SK-N-SH treated with all-trans-retinoic acid at 6 μM for 48 hours (cell line): ENCODE data around the gene ANKRD39.

Experiments
- ATAC-seq: fragments of 200-7000 bp; cut with Tn5 transposase; 3 replicates; pipeline ENCODE4 v1.9.1; 2020; ENCODE audit warnings: mild to moderate bottlenecking, moderate library complexity
- ARNTL ChIP-seq: fragments of 450-650 bp; formaldehyde crosslinking; IDR thresholded peaks from 2 replicates; pipeline ENCODE4 v1.5.0; 2020; ENCODE audit warnings: low read depth, mild to moderate bottlenecking, moderate library complexity, borderline replicate concordance
- BACH2 ChIP-seq: fragments of 250-450 bp; sonication (Bioruptor Pico); IDR thresholded peaks from 2 replicates; pipeline ENCODE4 v1.9.0; 2021; ENCODE audit warnings: mild to moderate bottlenecking, borderline replicate concordance
- CREB5 ChIP-seq: fragments of 250-450 bp; sonication (Bioruptor Pico); IDR thresholded peaks from 2 replicates; pipeline ENCODE4 v1.5.1; 2020; ENCODE audit warnings: low read depth, mild to moderate bottlenecking, moderate library complexity
- CSDC2 ChIP-seq: fragments of 250-450 bp; sonication (Bioruptor Pico); IDR thresholded peaks from 2 replicates; pipeline ENCODE4 v1.5.0; 2020; ENCODE audit warnings: mild to moderate bottlenecking, moderate library complexity
- CSRNP3 ChIP-seq: fragments of 250-450 bp; sonication (Bioruptor Pico); IDR thresholded peaks from 2 replicates; pipeline ENCODE4 v1.5.1; 2021; ENCODE audit warnings: mild to moderate bottlenecking, moderate library complexity
- GLIS3 ChIP-seq: fragments of 250-450 bp; sonication (Bioruptor Pico); IDR thresholded peaks from 2 replicates; pipeline ENCODE4 v1.5.0; 2020; ENCODE audit warnings: mild to moderate bottlenecking, moderate library complexity
- ISL1 ChIP-seq: fragments of 250-450 bp; sonication (Bioruptor Pico); IDR thresholded peaks from 2 replicates; pipeline ENCODE4 v2.1.2; 2022; ENCODE audit warnings: mild to moderate bottlenecking, moderate library complexity
- OSR1 ChIP-seq: fragments of 250-450 bp; sonication (Bioruptor Pico); IDR thresholded peaks from 2 replicates; pipeline ENCODE4 v1.8.0; 2022; ENCODE audit warnings: moderate library complexity, mild to moderate bottlenecking, inconsistent platforms
- PATZ1 ChIP-seq: fragments of 250-450 bp; sonication (Bioruptor Pico); IDR thresholded peaks from 2 replicates; pipeline ENCODE4 v1.8.0; 2020; ENCODE audit warnings: mild to moderate bottlenecking, moderate library complexity, borderline replicate concordance
- POU6F1 ChIP-seq: fragments of 250-450 bp; sonication (Bioruptor Pico); IDR thresholded peaks from 2 replicates; pipeline ENCODE4 v1.8.0; 2021; ENCODE audit warnings: low read depth, mild to moderate bottlenecking, moderate library complexity, borderline replicate concordance
- PPARA ChIP-seq: fragments of 250-450 bp; sonication (Bioruptor Pico); IDR thresholded peaks from 2 replicates; pipeline ENCODE4 v1.5.0; 2020; ENCODE audit warnings: mild to moderate bottlenecking, borderline replicate concordance
- RARB ChIP-seq: fragments of 250-450 bp; sonication (Bioruptor Pico); IDR thresholded peaks from 2 replicates; pipeline ENCODE4 v1.8.0; 2021; ENCODE audit warnings: mild to moderate bottlenecking, moderate library complexity
- SNAI2 ChIP-seq: fragments of 250-450 bp; sonication (Bioruptor Pico); IDR thresholded peaks from 2 replicates; pipeline ENCODE4 v1.5.0; 2020; ENCODE audit warnings: mild to moderate bottlenecking, moderate library complexity
- TOX ChIP-seq: fragments of 250-450 bp; sonication (Bioruptor Pico); IDR thresholded peaks from 2 replicates; pipeline ENCODE4 v1.8.0; 2021; ENCODE audit warnings: mild to moderate bottlenecking, moderate library complexity, borderline replicate concordance
- TSHZ2 ChIP-seq: fragments of 250-450 bp; sonication (Bioruptor Pico); IDR thresholded peaks from 2 replicates; pipeline ENCODE4 v1.5.0; 2020; ENCODE audit warnings: mild to moderate bottlenecking, moderate library complexity
- ZC3H10 ChIP-seq: fragments of 250-450 bp; sonication (Bioruptor Pico); IDR thresholded peaks from 2 replicates; pipeline ENCODE4 v1.5.1; 2021; ENCODE audit warnings: mild to moderate bottlenecking, moderate library complexity
- ZFP3 ChIP-seq: fragments of 250-450 bp; sonication (Bioruptor Pico); IDR thresholded peaks from 2 replicates; pipeline ENCODE4 v1.5.0; 2020; ENCODE audit warnings: mild to moderate bottlenecking, moderate library complexity
- ZFP30 ChIP-seq: fragments of 450-650 bp; formaldehyde crosslinking; IDR thresholded peaks from 2 replicates; pipeline ENCODE4 v1.5.0; 2022; ENCODE audit warnings: mild to moderate bottlenecking, moderate library complexity
- ZNF565 ChIP-seq: fragments of 450-650 bp; formaldehyde crosslinking; conservative IDR thresholded peaks from 2 replicates; pipeline ENCODE4 v1.5.0; 2020; ENCODE audit warnings: low read depth, mild to moderate bottlenecking, moderate library complexity
- ZNF70 ChIP-seq: fragments of 450-650 bp; formaldehyde crosslinking; IDR thresholded peaks from 2 replicates; pipeline ENCODE4 v1.5.0; 2020; ENCODE audit warnings: mild to moderate bottlenecking, moderate library complexity
- ZNF8 ChIP-seq: fragments of 450-650 bp; formaldehyde crosslinking; IDR thresholded peaks from 2 replicates; pipeline ENCODE4 v1.5.0; 2020; ENCODE audit warnings: mild to moderate bottlenecking, moderate library complexity

ANKRD39 gene

GRCh38 chr2:96828874-96829273 lies 28.9 kb downstream of the ANKRD39 start (continued):
- TF ChIP-seq ISL1 (CRISPR knock-in tag) (no peak), BACH2 (CRISPR knock-in tag) (no peak), ZNF565 (CRISPR knock-in tag) (no peak)

- no peak for ATAC-seq
- TF ChIP-seq OSR1, result no peak
- no peak for TF ChIP-seq ZFP3 (CRISPR knock-in tag)
- no peak for TF ChIP-seq ZNF565 (CRISPR knock-in tag)
- no peak for TF ChIP-seq GLIS3
- TF ChIP-seq CSRNP3 (CRISPR knock-in tag), result no peak
- no peak for TF ChIP-seq ZNF70 (CRISPR knock-in tag)
- no peak for TF ChIP-seq ZFP30
- no peak for TF ChIP-seq CREB5 (CRISPR knock-in tag)
- no peak for TF ChIP-seq RARB (CRISPR knock-in tag)
- TF ChIP-seq CSDC2 (CRISPR knock-in tag), result no peak
- no peak for TF ChIP-seq TOX
- no peak for TF ChIP-seq ZNF8 (CRISPR knock-in tag)
- no peak for TF ChIP-seq ZC3H10 (CRISPR knock-in tag)
- no peak for TF ChIP-seq PPARA
- TF ChIP-seq ARNTL (CRISPR knock-in tag), result no peak
- TF ChIP-seq, all 23 proteins: peak for 0
Observed at GRCh38 chr2:96828436-96828835, 29.4 kb downstream of the ANKRD39 start.

GRCh38 chr2:96826546-96827278 lies 31.1 kb downstream of the ANKRD39 start:
- no peak for ATAC-seq
- TF ChIP-seq GLIS3, result no peak
- TF ChIP-seq TOX, result no peak
- TF ChIP-seq ZNF565 (CRISPR knock-in tag), result no peak
- no peak for TF ChIP-seq TSHZ2 (CRISPR knock-in tag)
- no peak for TF ChIP-seq SNAI2

- no peak for ATAC-seq
- TF ChIP-seq OSR1 (no peak), SNAI2 (no peak), CREB5 (CRISPR knock-in tag) (no peak), CSRNP3 (CRISPR knock-in tag) (no peak), PATZ1 (no peak), ISL1 (CRISPR knock-in tag) (no peak), POU6F1 (CRISPR knock-in tag) (no peak), ZNF565 (CRISPR knock-in tag) (no peak), CSDC2 (CRISPR knock-in tag) (no peak)
Observed at GRCh38 chr2:96825057-96825456, 32.8 kb downstream of the ANKRD39 start.
